K562 (cell line): ENCODE data around the gene DLG3. TPM values are rescaled to one million over a fixed set of nuclear protein-coding genes. Genes with fewer than 3 reads are reported as not detected.

Source experiments
- ATAC-seq: fragments of 200-7000 bp; cut with Tn5 transposase; 3 replicates; pipeline ENCODE4 v1.9.1; 2020; ENCODE audit warnings: moderate library complexity
- BruUV-seq: library from RNA; stranded (reverse); fragments of 400-500 nt; replicated peaks from 2 replicates; lab custom pipeline; 2021; lab: Mats Ljungman, UMichigan
- CTCF ChIA-PET: fragments of 300-600 bp; formaldehyde crosslinking; extraction: SDS; loops from one replicate; lab custom pipeline; 2021; ENCODE audit warnings: low intra/inter-chr PET ratio; lab: Yijun Ruan, JAX
- POLR2A ChIA-PET: fragments of 300-600, 350-650 bp; sonication (Branson Sonifier 250); formaldehyde crosslinking; extraction: SDS; loops from one replicate; lab custom pipeline; 2021; ENCODE audit warnings: antibody characterized with exemption, inconsistent platforms; lab: Yijun Ruan, JAX
- DNase-seq, 4 experiments: peaks; one replicate each; pipeline versions ENCODE4 v3.0.0 to v3.0.0-alpha.2; 2011 to 2018; ENCODE audit warnings: low spot score in 3 of 4, mixed read lengths in 3 of 4; ENCODE audit errors: extremely low read depth in 1 of 4
- FAIRE-seq: peaks from 2 replicates; lab custom pipeline; 2011; peaks lifted over from hg19 to GRCh38; lab: Jason Lieb, UNC
- H2AFZ ChIP-seq: 2 replicates; pipeline ENCODE4 v1.6.0; 2011; ENCODE audit warnings: low read depth, low read length, control low read depth, inconsistent platforms
- H3K27ac ChIP-seq: fragments of 200-600 bp; 3 replicates; pipeline ENCODE4 v1.8.0; 2011; ENCODE audit warnings: low read depth, mild to moderate bottlenecking, control low read depth, inconsistent platforms, low read length, moderate library complexity, mixed read lengths; ENCODE audit errors: extremely low read depth
- H3K27me3 ChIP-seq, 2 experiments: fragments of 300-600 bp in 1 of 2; 2 replicates in 1 of 2; 3 replicates in 1 of 2; pipeline versions ENCODE4 v1.6.0 to v1.8.0; 2011; ENCODE audit warnings: inconsistent platforms in 2 of 2, low read length in 2 of 2, mild to moderate bottlenecking in 1 of 2, mixed read lengths in 1 of 2, moderate library complexity in 1 of 2; ENCODE audit not compliant: control insufficient read depth in 2 of 2, insufficient read depth in 2 of 2
- H3K36me3 ChIP-seq: fragments of 300-600 bp; 3 replicates; pipeline ENCODE4 v1.8.0; 2011; ENCODE audit warnings: mild to moderate bottlenecking, low read length, inconsistent platforms; ENCODE audit not compliant: control insufficient read depth, insufficient read depth
- H3K4me1 ChIP-seq, 2 experiments: fragments of 200-600 bp in 1 of 2; replicated peaks in 1 of 2; 2 replicates in 1 of 2; 3 replicates in 1 of 2; pipeline versions ENCODE4 v1.5.1 to v1.8.0; 2011; ENCODE audit warnings: inconsistent platforms in 2 of 2, low read length in 2 of 2, mild to moderate bottlenecking in 1 of 2, mixed read lengths in 1 of 2, moderate library complexity in 1 of 2; ENCODE audit not compliant: control insufficient read depth in 2 of 2, insufficient read depth in 2 of 2
- H3K4me2 ChIP-seq: 2 replicates; pipeline ENCODE4 v1.6.1; 2011; ENCODE audit warnings: low read length, control low read depth, inconsistent platforms, mixed read lengths; ENCODE audit not compliant: insufficient read depth
- H3K4me3 ChIP-seq: fragments of 200-600 bp; sonication (generic), shearing (Covaris generic); 2 replicates; pipeline ENCODE4 v1.5.1; 2016; ENCODE audit warnings: control low read depth, inconsistent platforms
- H3K79me2 ChIP-seq: fragments of 200-600 bp; 3 replicates; pipeline ENCODE4 v1.8.0; 2011; ENCODE audit warnings: low read length, inconsistent platforms; ENCODE audit not compliant: control insufficient read depth, insufficient read depth
- H3K9ac ChIP-seq, 2 experiments: 2 replicates each; pipeline versions ENCODE4 v1.6.0 to v1.6.1; 2011; ENCODE audit warnings: low read depth in 2 of 2, low read length in 2 of 2, control low read depth in 1 of 2, inconsistent platforms in 1 of 2, mild to moderate bottlenecking in 1 of 2, mixed read lengths in 1 of 2; ENCODE audit not compliant: insufficient read depth in 1 of 2
- H3K9me1 ChIP-seq: one replicate; pipeline ENCODE4 v1.6.0; 2011; ENCODE audit warnings: inconsistent platforms, mild to moderate bottlenecking, low read length, moderate library complexity; ENCODE audit not compliant: control insufficient read depth, insufficient read depth
- H3K9me3 ChIP-seq: replicated peaks from 2 replicates; pipeline ENCODE4 v1.5.1; 2011; ENCODE audit warnings: low read depth, low read length, inconsistent platforms; ENCODE audit not compliant: control insufficient read depth, insufficient read depth
- H4K20me1 ChIP-seq: replicated peaks from 2 replicates; pipeline ENCODE4 v1.6.1; 2011; ENCODE audit warnings: low read length, inconsistent platforms, mixed read lengths; ENCODE audit not compliant: control insufficient read depth, insufficient read depth
- BRD4 ChIP-seq: fragments of 200-600 bp; sonication (generic); IDR thresholded peaks from 2 replicates; pipeline ENCODE4 v1.6.1; 2017; ENCODE audit warnings: inconsistent platforms
- HMG20B ChIP-seq: fragments of 250-450 bp; sonication (Bioruptor Pico); IDR thresholded peaks from 2 replicates; pipeline ENCODE4 v1.5.0; 2021; ENCODE audit warnings: mild to moderate bottlenecking
- HNRNPK ChIP-seq: fragments of 200-400 bp; formaldehyde crosslinking; IDR thresholded peaks from one replicate; pipeline ENCODE4 v1.6.1; 2018; ENCODE audit warnings: mild to moderate bottlenecking, low read depth, low read length; ENCODE audit not compliant: poor library complexity, severe bottlenecking
- MAFG ChIP-seq: fragments of 450-650 bp; conservative IDR thresholded peaks from 2 replicates; pipeline ENCODE4 v1.6.1; 2016; ENCODE audit warnings: missing genetic modification characterization, missing compliant biosample characterization
- MEF2D ChIP-seq: conservative IDR thresholded peaks from 2 replicates; pipeline ENCODE4 v1.6.1; 2016; ENCODE audit warnings: low read depth, missing genetic modification characterization, missing compliant biosample characterization
- NR4A1 ChIP-seq, 2 experiments: fragments of 250-450 bp in 1 of 2; fragments of 450-650 bp in 1 of 2; sonication (Bioruptor Pico) in 1 of 2; IDR thresholded peaks; 2 replicates each; pipeline versions ENCODE4 v1.4.0 to v1.6.1; 2016 to 2020; ENCODE audit warnings: mild to moderate bottlenecking in 2 of 2, missing compliant biosample characterization in 1 of 2, missing genetic modification characterization in 1 of 2, moderate library complexity in 1 of 2
- POLR3G ChIP-seq: IDR thresholded peaks from 2 replicates; pipeline ENCODE4 v1.6.1; 2011; ENCODE audit not compliant: insufficient read length, insufficient replicate concordance; ENCODE audit errors: extremely low read depth
- RBM39 ChIP-seq: fragments of 200-400 bp; formaldehyde crosslinking; optimal IDR thresholded peaks from 2 replicates; pipeline ENCODE3; 2018; ENCODE audit warnings: low read depth, low read length
- SOX6 ChIP-seq: fragments of 450-650 bp; IDR thresholded peaks from 2 replicates; pipeline ENCODE4 v1.6.1; 2014; ENCODE audit warnings: mild to moderate bottlenecking
- ZNF444 ChIP-seq: fragments of 250-450 bp; sonication (Bioruptor Pico); IDR thresholded peaks from 2 replicates; pipeline ENCODE4 v1.4.0; 2020; ENCODE audit warnings: mild to moderate bottlenecking, moderate library complexity
- ZNF785 ChIP-seq: fragments of 250-450 bp; sonication (Bioruptor Pico); IDR thresholded peaks from 2 replicates; pipeline ENCODE4 v1.4.0; 2020; ENCODE audit warnings: mild to moderate bottlenecking
- WGBS: fragments of 100-300 bp; shearing (Covaris generic); methylation state at CpG from one replicate; pipeline ENCODE4 v1.1.6; 2016; ENCODE audit warnings: low coverage, mixed read lengths; ENCODE audit not compliant: insufficient coverage; ENCODE audit errors: missing lambda C conversion rate; 5-methylcytosine and 5-hydroxymethylcytosine counted together
- in situ Hi-C: fragments of 300-500 bp; cut with MboI; formaldehyde crosslinking; loops from 4 replicates; pipeline ENCODE4 v1.15.0; 2018; ENCODE audit warnings: inconsistent platforms, mixed read lengths
- intact Hi-C: fragments of 100-400 bp; cut with micrococcal nuclease; formaldehyde crosslinking; loops from 2 replicates; pipeline ENCODE4 v1.14.2; 2022
- polyA plus RNA-seq, 8 experiments: library from polyadenylated mRNA; depleted of rRNA in 4 of 8; stranded (reverse) in 5 of 8; unstranded in 3 of 8; fragments of >200 nt; fragmentation: Nextera tagmentation in 2 of 8; fragmentation: Illumina TruSeq in 1 of 8; extraction: Ambion mirVana in 2 of 8; extraction: Trizol in 1 of 8; gene quantifications; 2 replicates each; pipeline versions ENCODE4 v1.2.1 to v1.2.3, GENCODE V29; 2011 to 2014; ENCODE audit warnings: inconsistent platforms in 1 of 8, missing spikeins in 1 of 8
- total RNA-seq, 7 experiments: library from RNA; depleted of rRNA in 6 of 7; stranded (reverse); fragments of >200 nt in 6 of 7; fragmentation: Illumina TruSeq in 2 of 7; extraction: Trizol in 2 of 7; gene quantifications; 2 replicates each; pipeline versions ENCODE4 v1.2.1 to v1.2.3, GENCODE V29; 2011 to 2021; ENCODE audit warnings: low replicate concordance in 1 of 7
- TF ChIP-seq, protein P1 (sequence below): fragments of 450-650 bp; IDR thresholded peaks from 2 replicates; pipeline ENCODE4 v1.6.1; 2016; ENCODE audit warnings: antibody characterized with exemption
- TF ChIP-seq, protein P2 (sequence below): fragments of 250-450 bp; sonication (Bioruptor Pico); IDR thresholded peaks from 2 replicates; pipeline ENCODE4 v1.4.0; 2020; ENCODE audit warnings: mild to moderate bottlenecking, moderate library complexity, borderline replicate concordance
- TF ChIP-seq, protein P3 (sequence below), 2 experiments: fragments of 450-650 bp; IDR thresholded peaks; 2 replicates each; pipeline ENCODE4 v1.6.1; 2018; ENCODE audit warnings: mild to moderate bottlenecking in 2 of 2, low read depth in 1 of 2; ENCODE audit not compliant: partially characterized antibody in 2 of 2

Gene DLG3
- total and polyA plus RNA-seq, 9 of the 15 experiments (the other 6 are each of a cell fraction or from before 2014, with no cell fraction given), result 3.1 to 15.7 (median 8.8) TPM

DNA sequence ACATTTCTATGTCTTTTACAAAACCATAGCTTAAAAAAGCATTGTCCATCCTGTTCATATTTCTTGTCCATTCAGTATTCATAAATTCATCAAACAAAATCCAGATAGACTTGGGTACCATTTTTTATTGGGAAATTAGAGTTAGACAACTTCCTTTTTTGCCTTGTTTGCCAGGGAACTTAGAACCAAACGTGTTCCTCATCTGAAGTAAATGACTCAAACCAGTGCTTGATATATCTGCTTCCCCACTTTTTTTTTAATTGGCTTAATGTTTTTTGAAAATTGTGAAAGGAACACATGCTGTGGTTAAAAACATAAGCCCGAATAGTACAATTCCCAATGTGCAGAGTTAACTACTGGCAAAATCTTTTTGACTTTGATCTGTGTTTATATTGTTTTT lies 44.2 kb downstream of the DLG3 start (continued):
- no peak for TF ChIP-seq BRD4
- no peak for TF ChIP-seq HNRNPK
- TF ChIP-seq MAFG (tag), result no peak

DNA sequence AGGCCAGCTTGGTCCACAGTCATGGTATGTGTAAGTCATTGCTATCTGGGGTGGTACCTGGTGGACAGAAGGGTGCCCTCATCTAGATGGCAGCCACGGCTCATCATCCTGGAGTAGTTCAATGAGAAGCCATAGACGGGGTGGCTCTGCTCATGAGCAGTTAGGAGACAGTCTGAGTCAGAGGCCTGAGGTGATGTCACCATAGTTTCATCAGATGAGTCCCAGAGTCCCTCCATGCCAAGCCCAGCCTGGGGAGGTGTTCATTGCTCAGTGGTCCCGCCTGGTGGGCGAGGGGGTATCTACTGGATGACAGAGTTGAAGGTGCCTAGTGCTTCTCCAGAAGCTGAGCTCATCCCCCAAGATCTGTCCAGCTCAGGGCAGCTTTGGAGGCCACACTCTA lies 49.8 kb downstream of the DLG3 start:
- Histone ChIP-seq H3K27me3 (no peaks in the 10 kb centered on the region), H3K79me2 (no peaks in the 10 kb centered on the region), H3K9me3 (no peaks in the 10 kb centered on the region), H3K36me3 (no peaks in the 10 kb centered on the region), H3K9ac (no peak overlapping the region), H3K4me3 (no peak overlapping the region), H3K27ac (no peak overlapping the region), H3K4me2 (no peak overlapping the region), H3K4me1 (no peaks in the 10 kb centered on the region), H2AFZ (no peak overlapping the region), H3K9me1 (no peaks in the 10 kb centered on the region), H4K20me1 (no peaks in the 10 kb centered on the region)
- intact Hi-C loops (no loop called here), in situ Hi-C loops (no loop called here)
- no TSS peak for BruUV-seq
- CTCF ChIA-PET, result no interaction called here
- FAIRE-seq (no peak), ATAC-seq (no peak; the same call in 2 of the 3 replicates), DNase-seq (no peak)
- POLR2A ChIA-PET, result interaction anchor here (0.8 kb wide), 1 partner anchor 11 kb away, joined by 3 read pairs; no protein-coding TSS in a partner anchor
- 36% methylated on average over 3 of the region's 4 CpGs for WGBS
- TF ChIP-seq, protein P1, sequence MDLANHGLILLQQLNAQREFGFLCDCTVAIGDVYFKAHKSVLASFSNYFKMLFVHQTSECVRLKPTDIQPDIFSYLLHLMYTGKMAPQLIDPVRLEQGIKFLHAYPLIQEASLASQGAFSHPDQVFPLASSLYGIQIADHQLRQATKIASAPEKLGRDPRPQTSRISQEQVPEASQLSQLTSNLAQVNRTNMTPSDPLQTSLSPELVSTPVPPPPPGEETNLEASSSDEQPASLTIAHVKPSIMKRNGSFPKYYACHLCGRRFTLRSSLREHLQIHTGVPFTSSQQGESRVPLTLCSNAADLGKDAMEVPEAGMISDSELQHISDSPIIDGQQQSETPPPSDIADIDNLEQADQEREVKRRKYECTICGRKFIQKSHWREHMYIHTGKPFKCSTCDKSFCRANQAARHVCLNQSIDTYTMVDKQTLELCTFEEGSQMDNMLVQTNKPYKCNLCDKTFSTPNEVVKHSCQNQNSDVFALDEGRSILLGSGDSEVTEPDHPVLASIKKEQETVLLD, result no peak
- TF ChIP-seq HMG20B (CRISPR knock-in tag), result no peak
- no peak for TF ChIP-seq SOX6
- no peak for TF ChIP-seq MEF2D (tag)
- TF ChIP-seq NR4A1 (CRISPR knock-in tag; IDR thresholded peaks at IDR 0.05), result no peak
- no peak for TF ChIP-seq NR4A1 (tag; IDR thresholded peaks at IDR 0.05)
- TF ChIP-seq ZNF785 (CRISPR knock-in tag), result no peak
- TF ChIP-seq RBM39, result no peak
- TF ChIP-seq, protein P2, sequence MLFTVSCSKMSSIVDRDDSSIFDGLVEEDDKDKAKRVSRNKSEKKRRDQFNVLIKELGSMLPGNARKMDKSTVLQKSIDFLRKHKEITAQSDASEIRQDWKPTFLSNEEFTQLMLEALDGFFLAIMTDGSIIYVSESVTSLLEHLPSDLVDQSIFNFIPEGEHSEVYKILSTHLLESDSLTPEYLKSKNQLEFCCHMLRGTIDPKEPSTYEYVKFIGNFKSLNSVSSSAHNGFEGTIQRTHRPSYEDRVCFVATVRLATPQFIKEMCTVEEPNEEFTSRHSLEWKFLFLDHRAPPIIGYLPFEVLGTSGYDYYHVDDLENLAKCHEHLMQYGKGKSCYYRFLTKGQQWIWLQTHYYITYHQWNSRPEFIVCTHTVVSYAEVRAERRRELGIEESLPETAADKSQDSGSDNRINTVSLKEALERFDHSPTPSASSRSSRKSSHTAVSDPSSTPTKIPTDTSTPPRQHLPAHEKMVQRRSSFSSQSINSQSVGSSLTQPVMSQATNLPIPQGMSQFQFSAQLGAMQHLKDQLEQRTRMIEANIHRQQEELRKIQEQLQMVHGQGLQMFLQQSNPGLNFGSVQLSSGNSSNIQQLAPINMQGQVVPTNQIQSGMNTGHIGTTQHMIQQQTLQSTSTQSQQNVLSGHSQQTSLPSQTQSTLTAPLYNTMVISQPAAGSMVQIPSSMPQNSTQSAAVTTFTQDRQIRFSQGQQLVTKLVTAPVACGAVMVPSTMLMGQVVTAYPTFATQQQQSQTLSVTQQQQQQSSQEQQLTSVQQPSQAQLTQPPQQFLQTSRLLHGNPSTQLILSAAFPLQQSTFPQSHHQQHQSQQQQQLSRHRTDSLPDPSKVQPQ (CRISPR knock-in tag), result no peak
- TF ChIP-seq, protein P3, sequence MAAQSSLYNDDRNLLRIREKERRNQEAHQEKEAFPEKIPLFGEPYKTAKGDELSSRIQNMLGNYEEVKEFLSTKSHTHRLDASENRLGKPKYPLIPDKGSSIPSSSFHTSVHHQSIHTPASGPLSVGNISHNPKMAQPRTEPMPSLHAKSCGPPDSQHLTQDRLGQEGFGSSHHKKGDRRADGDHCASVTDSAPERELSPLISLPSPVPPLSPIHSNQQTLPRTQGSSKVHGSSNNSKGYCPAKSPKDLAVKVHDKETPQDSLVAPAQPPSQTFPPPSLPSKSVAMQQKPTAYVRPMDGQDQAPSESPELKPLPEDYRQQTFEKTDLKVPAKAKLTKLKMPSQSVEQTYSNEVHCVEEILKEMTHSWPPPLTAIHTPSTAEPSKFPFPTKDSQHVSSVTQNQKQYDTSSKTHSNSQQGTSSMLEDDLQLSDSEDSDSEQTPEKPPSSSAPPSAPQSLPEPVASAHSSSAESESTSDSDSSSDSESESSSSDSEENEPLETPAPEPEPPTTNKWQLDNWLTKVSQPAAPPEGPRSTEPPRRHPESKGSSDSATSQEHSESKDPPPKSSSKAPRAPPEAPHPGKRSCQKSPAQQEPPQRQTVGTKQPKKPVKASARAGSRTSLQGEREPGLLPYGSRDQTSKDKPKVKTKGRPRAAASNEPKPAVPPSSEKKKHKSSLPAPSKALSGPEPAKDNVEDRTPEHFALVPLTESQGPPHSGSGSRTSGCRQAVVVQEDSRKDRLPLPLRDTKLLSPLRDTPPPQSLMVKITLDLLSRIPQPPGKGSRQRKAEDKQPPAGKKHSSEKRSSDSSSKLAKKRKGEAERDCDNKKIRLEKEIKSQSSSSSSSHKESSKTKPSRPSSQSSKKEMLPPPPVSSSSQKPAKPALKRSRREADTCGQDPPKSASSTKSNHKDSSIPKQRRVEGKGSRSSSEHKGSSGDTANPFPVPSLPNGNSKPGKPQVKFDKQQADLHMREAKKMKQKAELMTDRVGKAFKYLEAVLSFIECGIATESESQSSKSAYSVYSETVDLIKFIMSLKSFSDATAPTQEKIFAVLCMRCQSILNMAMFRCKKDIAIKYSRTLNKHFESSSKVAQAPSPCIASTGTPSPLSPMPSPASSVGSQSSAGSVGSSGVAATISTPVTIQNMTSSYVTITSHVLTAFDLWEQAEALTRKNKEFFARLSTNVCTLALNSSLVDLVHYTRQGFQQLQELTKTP (IDR thresholded peaks at IDR 0.05; ENCODE audit: low read depth in 1 of 2, partially characterized antibody in 2 of 2), result no peak
- no peak for TF ChIP-seq POLR3G
- no peak for TF ChIP-seq ZNF444 (CRISPR knock-in tag)
